ENCODE results near the gene CASP14.

DNA sequence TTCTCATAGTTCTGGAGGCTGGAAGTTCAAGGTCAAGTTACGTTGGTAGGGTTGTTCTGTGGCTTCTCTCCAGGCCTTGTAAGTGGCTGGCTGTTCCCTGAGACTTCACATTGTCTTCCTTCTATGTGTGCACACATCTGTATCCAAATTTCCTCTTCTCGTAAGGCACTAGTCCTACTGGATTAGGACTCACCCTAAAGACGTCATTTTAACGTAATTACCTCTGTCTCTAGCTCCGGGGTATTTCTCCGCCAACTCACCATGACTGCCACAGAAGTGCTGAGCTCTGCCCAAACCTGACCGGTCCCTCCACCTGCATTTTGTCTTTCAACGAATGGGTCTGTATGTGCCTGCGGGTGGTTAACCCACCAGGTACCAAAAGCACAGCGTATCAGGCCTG is 49.2 kb downstream of the CASP14 start:
- no peak for TF ChIP-seq GABPA (IDR thresholded peaks at IDR 0.05; ENCODE audit: low read depth)
- TF ChIP-seq, protein P1, sequence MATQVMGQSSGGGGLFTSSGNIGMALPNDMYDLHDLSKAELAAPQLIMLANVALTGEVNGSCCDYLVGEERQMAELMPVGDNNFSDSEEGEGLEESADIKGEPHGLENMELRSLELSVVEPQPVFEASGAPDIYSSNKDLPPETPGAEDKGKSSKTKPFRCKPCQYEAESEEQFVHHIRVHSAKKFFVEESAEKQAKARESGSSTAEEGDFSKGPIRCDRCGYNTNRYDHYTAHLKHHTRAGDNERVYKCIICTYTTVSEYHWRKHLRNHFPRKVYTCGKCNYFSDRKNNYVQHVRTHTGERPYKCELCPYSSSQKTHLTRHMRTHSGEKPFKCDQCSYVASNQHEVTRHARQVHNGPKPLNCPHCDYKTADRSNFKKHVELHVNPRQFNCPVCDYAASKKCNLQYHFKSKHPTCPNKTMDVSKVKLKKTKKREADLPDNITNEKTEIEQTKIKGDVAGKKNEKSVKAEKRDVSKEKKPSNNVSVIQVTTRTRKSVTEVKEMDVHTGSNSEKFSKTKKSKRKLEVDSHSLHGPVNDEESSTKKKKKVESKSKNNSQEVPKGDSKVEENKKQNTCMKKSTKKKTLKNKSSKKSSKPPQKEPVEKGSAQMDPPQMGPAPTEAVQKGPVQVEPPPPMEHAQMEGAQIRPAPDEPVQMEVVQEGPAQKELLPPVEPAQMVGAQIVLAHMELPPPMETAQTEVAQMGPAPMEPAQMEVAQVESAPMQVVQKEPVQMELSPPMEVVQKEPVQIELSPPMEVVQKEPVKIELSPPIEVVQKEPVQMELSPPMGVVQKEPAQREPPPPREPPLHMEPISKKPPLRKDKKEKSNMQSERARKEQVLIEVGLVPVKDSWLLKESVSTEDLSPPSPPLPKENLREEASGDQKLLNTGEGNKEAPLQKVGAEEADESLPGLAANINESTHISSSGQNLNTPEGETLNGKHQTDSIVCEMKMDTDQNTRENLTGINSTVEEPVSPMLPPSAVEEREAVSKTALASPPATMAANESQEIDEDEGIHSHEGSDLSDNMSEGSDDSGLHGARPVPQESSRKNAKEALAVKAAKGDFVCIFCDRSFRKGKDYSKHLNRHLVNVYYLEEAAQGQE (IDR thresholded peaks at IDR 0.05; ENCODE audit: insufficient replicate concordance, low read depth): no peak

Measured in HL-60 (cell line).